Measurements from ENCODE around the gene RECQL.
"Not testable (repeated sequence)": the region's sequence is repeated elsewhere in the genome, so short reads cannot be mapped to it uniquely, and the experiment has no call there.

RECQL gene

DNA sequence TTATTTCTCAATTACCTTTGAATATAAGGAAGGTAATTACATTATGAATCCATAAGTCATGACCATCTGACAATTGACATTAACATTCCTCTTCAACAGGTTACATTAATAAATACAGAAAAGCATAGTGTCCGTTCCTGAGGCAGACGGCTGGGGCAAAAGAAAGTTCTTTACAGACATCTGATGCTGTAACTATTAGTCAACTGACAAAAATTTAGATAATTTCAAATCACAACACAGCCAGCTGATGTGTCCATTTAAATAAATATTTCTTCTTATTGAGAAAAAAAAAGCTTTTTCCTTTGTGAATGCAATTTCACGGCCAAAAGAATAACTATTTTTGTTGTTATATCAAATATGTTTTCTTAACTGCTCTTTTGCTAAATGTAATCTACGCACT is 73.2 kb downstream of the RECQL start:
- DNase-seq (ENCODE audit: low spot score), result no peak

GRCh38 chr12:21419009-21419699 is 82.3 kb downstream of the RECQL start:
- DNase-seq (ENCODE audit: low spot score), result not testable (repeated sequence)
